ENCODE results near the gene LSG1.

LSG1 gene

DNA sequence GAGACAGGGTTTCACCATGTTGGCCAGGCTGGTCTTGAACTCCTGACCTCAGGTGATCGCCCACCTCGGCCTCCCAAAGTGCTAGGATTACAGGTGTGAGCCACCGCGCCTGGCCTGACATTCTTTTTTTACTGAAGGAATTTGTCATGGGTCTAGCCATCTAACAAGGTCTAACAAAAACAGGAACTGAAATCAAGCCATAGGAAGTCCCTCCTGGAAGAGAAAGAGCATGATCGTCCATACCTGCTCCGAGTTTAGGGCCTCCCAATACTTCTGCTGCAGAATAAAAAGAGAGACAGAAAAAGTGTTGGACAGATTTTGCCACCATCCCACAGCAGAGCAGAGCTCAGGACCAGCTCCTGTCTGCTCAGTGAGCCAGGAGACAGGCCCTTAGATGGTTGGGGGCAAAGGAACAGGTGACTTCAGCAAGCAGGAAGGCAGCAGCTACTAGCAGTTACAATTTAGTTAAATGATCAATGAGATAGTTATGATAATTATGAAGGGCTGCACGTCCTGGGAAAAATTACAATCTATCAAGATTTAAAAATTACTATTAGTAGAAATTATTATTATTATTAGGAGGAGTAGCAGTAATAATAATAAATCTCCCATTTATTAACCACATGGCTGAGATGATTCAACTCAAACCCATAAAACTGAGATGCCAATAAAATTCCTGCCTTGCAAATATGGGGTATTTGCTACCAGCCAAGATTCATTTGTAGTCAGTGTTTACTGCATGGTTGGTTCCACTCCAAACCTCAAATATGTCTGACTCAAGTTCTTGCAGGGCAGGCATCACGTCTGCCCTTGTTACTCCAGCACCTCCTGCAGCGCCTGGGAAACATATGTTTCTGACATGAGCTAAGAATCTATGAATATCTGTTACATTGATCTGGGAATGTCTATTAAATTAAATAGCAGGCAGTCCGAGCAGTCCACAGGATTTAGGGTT lies 78.9 kb downstream of the LSG1 start:
- Histone ChIP-seq H3K9ac (ENCODE audit: low read length) (no peak overlapping the region), H3K36me3 (ENCODE audit: low read length) (0 out of 2 replicates have a peak, but pooled peaks cover 3% of the 10 kb centered on the region), H3K4me3 (ENCODE audit: insufficient read depth, low read length, poor library complexity, severe bottlenecking) (no peak overlapping the region), H3K9me3 (ENCODE audit: insufficient read depth, low read length) (no peaks in the 10 kb centered on the region), H3K27ac (ENCODE audit: low read depth, low read length) (no peak overlapping the region), H3K79me2 (ENCODE audit: insufficient read depth, low read length) (no peaks in the 10 kb centered on the region), H4K20me1 (ENCODE audit: low read depth, low read length) (no peaks in the 10 kb centered on the region), H3K9me2 (replicated peaks; ENCODE audit: insufficient read depth, low read length) (no peaks in the 10 kb centered on the region), H3K27me3 (ENCODE audit: low read length) (no peaks in the 10 kb centered on the region), H3K4me2 (ENCODE audit: low read depth, low read length, poor library complexity, severe bottlenecking) (no peak overlapping the region), H2AFZ (ENCODE audit: low read depth, low read length, severe bottlenecking) (no peak overlapping the region), H3F3A (ENCODE audit: insufficient read depth) (peaks cover 10% of the 10 kb centered on the region; the same call in 1 of the 2 replicates)
- no peak for TF ChIP-seq CTCF (IDR thresholded peaks at IDR 0.05; ENCODE audit: insufficient read depth, low read length, poor library complexity, severe bottlenecking)
- no peak for TF ChIP-seq EZH2phosphoT487 (conservative IDR thresholded peaks at IDR 0.05; ENCODE audit: low read length)
